Measurements from ENCODE around the gene RASD1.
A peak's percentile ranks its signal among the peaks of the same experiment; 100 is the strongest.

RASD1 gene

GRCh38 chr17:17496189-17497064, at the start of gene RASD1:
Gene RASD1 (minus strand): TSS chr17:17496395. CDS start chr17:17496181, 214 bp downstream.
- peak; percentile 55 for DNase-seq

- no peak for DNase-seq
Observed at GRCh38 chr17:17545984-17546383, 49.8 kb upstream of the RASD1 start.

- no peak for DNase-seq
Observed at GRCh38 chr17:17545031-17545820, 49.0 kb upstream of the RASD1 start.

GRCh38 chr17:17542906-17543635, 46.9 kb upstream of the RASD1 start:
- no peak for DNase-seq

- no peak for DNase-seq
Observed at GRCh38 chr17:17541640-17542001, 45.4 kb upstream of the RASD1 start.

- DNase-seq, result no peak
Observed at GRCh38 chr17:17540935-17541639, 44.9 kb upstream of the RASD1 start.

GRCh38 chr17:17540278-17540906, 44.2 kb upstream of the RASD1 start:
- no peak for DNase-seq

GRCh38 chr17:17539591-17539990, 43.4 kb upstream of the RASD1 start:
- DNase-seq, result no peak

GRCh38 chr17:17538417-17539391, 42.5 kb upstream of the RASD1 start:
- peak; percentile 77 for DNase-seq

- DNase-seq, result no peak
Observed at GRCh38 chr17:17537311-17538099, 41.3 kb upstream of the RASD1 start.

GRCh38 chr17:17536702-17537101, 40.5 kb upstream of the RASD1 start:
- DNase-seq, result no peak

GRCh38 chr17:17535957-17536356, 39.8 kb upstream of the RASD1 start:
- DNase-seq, result no peak

- DNase-seq, result no peak
Observed at GRCh38 chr17:17533901-17534441, 37.8 kb upstream of the RASD1 start.

GRCh38 chr17:17532991-17533390, 36.8 kb upstream of the RASD1 start:
- DNase-seq, result no peak

GRCh38 chr17:17531156-17531555, 35.0 kb upstream of the RASD1 start:
- DNase-seq, result no peak

- DNase-seq, result no peak
Observed at GRCh38 chr17:17528696-17529652, 32.8 kb upstream of the RASD1 start.

- DNase-seq, result no peak
Observed at GRCh38 chr17:17527956-17528500, 31.8 kb upstream of the RASD1 start.

GRCh38 chr17:17527534-17527933, 31.3 kb upstream of the RASD1 start:
- DNase-seq, result no peak
